Heart left ventricle (tissue), 13 donors: ENCODE data around the gene TSC22D4.
"Not testable (repeated sequence)": the region's sequence is repeated elsewhere in the genome, so short reads cannot be mapped to it uniquely, and the experiment has no call there.

Experiments
- CTCF ChIP-seq, 12 donors: fragments of 200-600 bp; sonication (generic) in 4 of 12; IDR thresholded peaks; one replicate each; pipeline versions ENCODE4 v1.5.0 to v1.8.0; 2018 to 2022; ENCODE audit warnings: antibody characterized with exemption in 12 of 12, mild to moderate bottlenecking in 5 of 12
- POLR2A ChIP-seq, 2 donors: fragments of 450-650 bp; IDR thresholded peaks; one replicate each; pipeline ENCODE4 v1.6.1; 2017; ENCODE audit warnings: antibody characterized with exemption in 2 of 2, mild to moderate bottlenecking in 2 of 2, moderate library complexity in 2 of 2
- donor health status: ischemic (EF 13 %, LVEDD 7.1; RV severe dilation, severe dysfunction).
- donor health status: DM: no; HTN: yes; CAD: no.
- donor health status: DM: no; HTN: no; CAD: no.
- donor health status: ischemic (EF 25% LVEDD 6.9; RV normal size, moderate dysfunction).
- donor health status: ischemic (EF 25% LVEDD 5.7; RV mildly dilated, moderate dysfunction).
- donor health status: ischemic (EF 35%, LVEDD 5.7; RV mildly dilated, moderate dysfunction).
- donor health status: nonischemic (EF 11% LVEDD 7.7; RV severe dilation, severe dysfunction).
- donor health status: DM: yes; HTN: yes; CAD: no.
- donor health status: PGD.
- donor health status: ischemic (EF 29% LVEDD 5.4; RV normal size, mild dysfunction).
- donor health status: nonischemic (EF 23%, LVEDD 6.1; RV moderate dilation, normal function).

- TF ChIP-seq CTCF, POLR2A (IDR thresholded peaks at IDR 0.05): not testable (repeated sequence)
These were observed 39.8 kb downstream of the TSC22D4 start for GRCh38 chr7:100439244-100439643.
